CD4-positive, alpha-beta T cell treated with Interleukin-6 for 4 hours (primary cell): ENCODE data around the gene CNPPD1.

ENCODE experiments used
- DNase-seq: peaks from one replicate; pipeline ENCODE4 v3.0.0-alpha.2; 2020; ENCODE audit warnings: mixed read lengths

CNPPD1 gene

GRCh38 chr2:219178377-219179175, 1.9 kb upstream of the CNPPD1 start:
- DNase-seq = peak; percentile 63

- DNase-seq = peak; percentile 90
These were observed 1.0 kb upstream of the CNPPD1 start, which contains the start of gene RETREG2 for GRCh38 chr2:219177552-219178376. Gene RETREG2 (plus strand): TSS chr2:219178275. CDS start chr2:219178353, 78 bp downstream.

GRCh38 chr2:219175928-219176817, 552 bp downstream of the CNPPD1 start:
- DNase-seq = peak; percentile 37

- DNase-seq = no peak
These were observed 1.2 kb downstream of the CNPPD1 start for GRCh38 chr2:219175486-219175885.

- no peak for DNase-seq
These were observed 1.9 kb downstream of the CNPPD1 start for GRCh38 chr2:219174801-219175200.

GRCh38 chr2:219174146-219174545, 2.6 kb downstream of the CNPPD1 start:
- DNase-seq = no peak

- no peak for DNase-seq
These were observed 3.5 kb downstream of the CNPPD1 start for GRCh38 chr2:219173176-219173575.

- DNase-seq = no peak
These were observed 4.2 kb downstream of the CNPPD1 start for GRCh38 chr2:219172231-219173154.

GRCh38 chr2:219171231-219171651, 5.5 kb downstream of the CNPPD1 start:
- peak; percentile 56 for DNase-seq

GRCh38 chr2:219169930-219170654, 6.6 kb downstream of the CNPPD1 start, which contains the start of gene SLC23A3:
Gene SLC23A3 (minus strand): TSS chr2:219170029. CDS start chr2:219169984, 45 bp downstream.
- DNase-seq = no peak

- DNase-seq = no peak
These were observed 7.8 kb downstream of the CNPPD1 start for GRCh38 chr2:219168932-219169331.

- DNase-seq = no peak
These were observed 8.2 kb downstream of the CNPPD1 start for GRCh38 chr2:219168526-219168925.

GRCh38 chr2:219167997-219168396, 8.7 kb downstream of the CNPPD1 start:
- DNase-seq = no peak

- DNase-seq = no peak
These were observed 11.4 kb downstream of the CNPPD1 start for GRCh38 chr2:219165058-219165911.

GRCh38 chr2:219163156-219163555, 13.6 kb downstream of the CNPPD1 start:
- no peak for DNase-seq

- DNase-seq = no peak
These were observed 15.6 kb downstream of the CNPPD1 start for GRCh38 chr2:219161097-219161496.

GRCh38 chr2:219160186-219161017, 16.3 kb downstream of the CNPPD1 start, which contains the start of gene NHEJ1:
Gene NHEJ1 (minus strand): TSS chr2:219160815. CDS start chr2:219158362, 2,453 bp downstream.
- DNase-seq = peak; percentile 96

- DNase-seq = no peak
These were observed 16.9 kb downstream of the CNPPD1 start for GRCh38 chr2:219159771-219160185.

- no peak for DNase-seq
These were observed 18.1 kb downstream of the CNPPD1 start for GRCh38 chr2:219158586-219158985.
